WTC11 (cell line): Measurements from ENCODE around the gene ERC1. TPM values are rescaled to one million over a fixed set of nuclear protein-coding genes. Genes with fewer than 3 reads are reported as not detected.

ENCODE experiments used
- ATAC-seq: fragments of 200-7000 bp; cut with Tn5 transposase; 2 replicates; pipeline ENCODE4 v1.10.0; 2021; ENCODE audit warnings: mild to moderate bottlenecking, moderate library complexity
- CTCF ChIA-PET: fragments of 300-600 bp; sonication (Branson Sonifier 250); formaldehyde crosslinking; loops from one replicate; lab custom pipeline; 2021; ENCODE audit warnings: antibody characterized with exemption; lab: Charles Lee
- POLR2A ChIA-PET: fragments of 350-600 bp; sonication (Branson Sonifier 250); formaldehyde crosslinking; loops from one replicate; lab custom pipeline; 2021; ENCODE audit warnings: antibody characterized with exemption; lab: Charles Lee
- DNase-seq: peaks from one replicate; pipeline ENCODE4 v3.0.0; 2021; ENCODE audit warnings: low spot score
- H3K27ac Mint-ChIP-seq: 2 replicates; pipeline ENCODE4 v1.8.0; 2021; ENCODE audit warnings: mixed read lengths
- H3K27me3 Mint-ChIP-seq: 2 replicates; pipeline ENCODE4 v1.8.0; 2021; ENCODE audit warnings: low read depth, mild to moderate bottlenecking, moderate library complexity, mixed read lengths
- H3K36me3 Mint-ChIP-seq: 2 replicates; pipeline ENCODE4 v1.8.0; 2021; ENCODE audit warnings: mixed read lengths
- H3K4me1 Mint-ChIP-seq: 2 replicates; pipeline ENCODE4 v1.8.0; 2022; ENCODE audit warnings: mixed read lengths
- H3K4me3 Mint-ChIP-seq: 2 replicates; pipeline ENCODE4 v1.8.0; 2021; ENCODE audit warnings: mild to moderate bottlenecking, moderate library complexity, mixed read lengths
- H3K9me3 Mint-ChIP-seq: 2 replicates; pipeline ENCODE4 v1.8.0; 2021; ENCODE audit warnings: mixed read lengths
- CBFB ChIP-seq: sonication (generic); formaldehyde crosslinking; IDR thresholded peaks from 2 replicates; pipeline ENCODE4 v1.8.1; 2022; ENCODE audit warnings: mild to moderate bottlenecking, low read depth, missing genetic modification reagents
- CREB1 ChIP-seq: sonication (generic); formaldehyde crosslinking; IDR thresholded peaks from 2 replicates; pipeline ENCODE4 v1.8.0; 2023; ENCODE audit warnings: mild to moderate bottlenecking, missing genetic modification reagents
- CTCF ChIP-seq: fragments of 200-600 bp; IDR thresholded peaks from 2 replicates; pipeline ENCODE4 v1.8.0; 2022; ENCODE audit warnings: antibody characterized with exemption
- ELF4 ChIP-seq: sonication (generic); formaldehyde crosslinking; IDR thresholded peaks from 2 replicates; pipeline ENCODE4 v1.8.1; 2022; ENCODE audit warnings: low read depth, mild to moderate bottlenecking, moderate library complexity, missing genetic modification reagents
- HMGA2 ChIP-seq: fragments of 250-450 bp; sonication (Bioruptor Pico); IDR thresholded peaks from 2 replicates; pipeline ENCODE4 v1.4.0; 2021; ENCODE audit warnings: mild to moderate bottlenecking, moderate library complexity
- IRF2 ChIP-seq: sonication (generic); formaldehyde crosslinking; IDR thresholded peaks from 2 replicates; pipeline ENCODE4 v1.8.0; 2022; ENCODE audit warnings: low read depth, missing genetic modification reagents, borderline replicate concordance
- NFE2L1 ChIP-seq: sonication (generic); formaldehyde crosslinking; IDR thresholded peaks from 2 replicates; pipeline ENCODE4 v1.8.1; 2023; ENCODE audit warnings: missing genetic modification reagents
- NR1H2 ChIP-seq: sonication (generic); formaldehyde crosslinking; IDR thresholded peaks from 2 replicates; pipeline ENCODE4 v1.9.0; 2021; ENCODE audit warnings: mild to moderate bottlenecking, moderate library complexity, missing genetic modification reagents
- SMAD3 ChIP-seq: sonication (generic); formaldehyde crosslinking; IDR thresholded peaks from 2 replicates; pipeline ENCODE4 v1.8.0; 2022; ENCODE audit warnings: missing genetic modification reagents, mild to moderate bottlenecking, borderline replicate concordance
- SOX15 ChIP-seq: fragments of 250-450 bp; sonication (Bioruptor Pico); IDR thresholded peaks from 2 replicates; pipeline ENCODE4 v1.9.0; 2021; ENCODE audit warnings: mild to moderate bottlenecking
- SP1 ChIP-seq: sonication (generic); formaldehyde crosslinking; conservative IDR thresholded peaks from 2 replicates; pipeline ENCODE4 v1.8.1; 2022; ENCODE audit warnings: missing genetic modification reagents
- TEAD1 ChIP-seq: sonication (generic); formaldehyde crosslinking; IDR thresholded peaks from 2 replicates; pipeline ENCODE4 v1.8.0; 2022; ENCODE audit warnings: mild to moderate bottlenecking, missing genetic modification reagents
- TP53 ChIP-seq: sonication (generic); formaldehyde crosslinking; IDR thresholded peaks from 2 replicates; pipeline ENCODE4 v1.8.1; 2023; ENCODE audit warnings: mild to moderate bottlenecking, missing genetic modification reagents
- ZBTB21 ChIP-seq: sonication (generic); formaldehyde crosslinking; IDR thresholded peaks from 2 replicates; pipeline ENCODE4 v1.8.1; 2023; ENCODE audit warnings: mild to moderate bottlenecking, missing genetic modification reagents, borderline replicate concordance
- ZNF121 ChIP-seq: sonication (generic); formaldehyde crosslinking; IDR thresholded peaks from 2 replicates; pipeline ENCODE4 v1.8.0; 2023; ENCODE audit warnings: missing genetic modification reagents
- ZNF219 ChIP-seq: sonication (generic); formaldehyde crosslinking; IDR thresholded peaks from 2 replicates; pipeline ENCODE4 v1.8.0; 2023; ENCODE audit warnings: missing genetic modification reagents, mild to moderate bottlenecking, borderline replicate concordance
- ZNF232 ChIP-seq: sonication (generic); formaldehyde crosslinking; IDR thresholded peaks from 2 replicates; pipeline ENCODE4 v1.8.0; 2022; ENCODE audit warnings: mild to moderate bottlenecking, missing genetic modification reagents
- ZNF416 ChIP-seq: fragments of 250-450 bp; sonication (Bioruptor Pico); IDR thresholded peaks from 2 replicates; pipeline ENCODE4 v1.9.0; 2021; ENCODE audit warnings: mild to moderate bottlenecking, inconsistent platforms
- ZNF512 ChIP-seq: sonication (generic); formaldehyde crosslinking; IDR thresholded peaks from 2 replicates; pipeline ENCODE4 v1.8.1; 2022; ENCODE audit warnings: missing genetic modification reagents, borderline replicate concordance
- total RNA-seq: library from RNA; stranded (reverse); gene quantifications from 3 replicates; pipeline ENCODE4 v1.2.3, GENCODE V29; 2021
- TF ChIP-seq, protein P1 (sequence below): sonication (generic); formaldehyde crosslinking; IDR thresholded peaks from 2 replicates; pipeline ENCODE4 v1.8.1; 2023; ENCODE audit warnings: mild to moderate bottlenecking, missing genetic modification reagents, moderate library complexity
- TF ChIP-seq, protein P2 (sequence below): fragments of 250-450 bp; sonication (Bioruptor Pico); conservative IDR thresholded peaks from 2 replicates; pipeline ENCODE4 v1.9.0; 2021; ENCODE audit warnings: mild to moderate bottlenecking
- TF ChIP-seq, protein P3 (sequence below): sonication (generic); formaldehyde crosslinking; IDR thresholded peaks from 2 replicates; pipeline ENCODE4 v1.8.0; 2022; ENCODE audit warnings: mild to moderate bottlenecking, missing genetic modification reagents
- TF ChIP-seq, protein P4 (sequence below): sonication (generic); formaldehyde crosslinking; IDR thresholded peaks from 2 replicates; pipeline ENCODE4 v1.8.1; 2023; ENCODE audit warnings: mild to moderate bottlenecking, moderate library complexity, missing genetic modification reagents

Gene ERC1
- total RNA-seq, 1 experiment from 2014 or later = 47.5 TPM

DNA sequence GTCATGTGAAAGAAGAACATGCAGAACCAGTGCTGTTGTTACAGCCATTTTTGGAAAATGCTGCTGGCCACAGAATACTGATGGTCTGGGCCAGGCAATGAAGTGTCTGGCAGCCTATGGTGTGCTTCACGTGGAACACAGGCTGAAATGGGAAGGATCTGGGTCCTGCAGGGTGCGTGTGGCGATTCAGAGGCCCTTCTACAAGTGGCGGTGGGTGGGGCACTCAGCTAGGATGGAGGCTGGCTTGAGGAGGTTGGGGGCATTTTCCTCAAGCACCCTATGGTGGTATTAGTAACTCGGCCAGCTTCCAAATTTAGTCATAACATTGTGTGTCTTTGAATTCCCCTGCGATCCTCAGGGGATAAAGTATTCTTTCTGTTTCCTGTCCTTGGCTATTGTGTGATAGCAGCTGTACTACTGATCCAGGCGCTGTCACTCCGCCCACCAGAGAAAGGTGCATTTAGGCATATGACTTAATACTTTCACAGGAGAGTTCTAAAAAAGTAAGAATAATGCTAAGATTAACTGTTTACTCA is 32.4 kb upstream of the ERC1 start:
- H3K4me1 Mint-ChIP-seq = peaks cover 7% of the 10 kb centered on the region; the same call in 1 of the 2 replicates
- no peaks in the 10 kb centered on the region for H3K36me3 Mint-ChIP-seq
- POLR2A ChIA-PET = no interaction called here
- CTCF ChIA-PET = interaction anchor here (1.1 to 2.0 kb wide), 2 partner anchors 9 to 134 kb away, joined by 3 to 8 read pairs; partner anchors contain the start of gene RAD52
- no peaks in the 10 kb centered on the region; the same call in 1 of the 2 replicates for H3K9me3 Mint-ChIP-seq
- H3K27me3 Mint-ChIP-seq = no peaks in the 10 kb centered on the region
- DNase-seq (no peak), ATAC-seq (no peak)
- H3K27ac Mint-ChIP-seq = no peak overlapping the region
- TF ChIP-seq TEAD1 (no peak), ZNF232 (CRISPR knock-in tag) (no peak), NR1H2 (CRISPR knock-in tag) (no peak), ZNF121 (CRISPR knock-in tag) (no peak), CTCF (no peak), HMGA2 (CRISPR knock-in tag) (no peak), ZNF219 (CRISPR knock-in tag) (no peak), TP53 (CRISPR knock-in tag) (no peak), ELF4 (no peak), CBFB (CRISPR knock-in tag) (no peak), ZNF512 (CRISPR knock-in tag) (no peak), SOX15 (CRISPR knock-in tag) (no peak), SMAD3 (CRISPR knock-in tag) (no peak)
- no peak overlapping the region for H3K4me3 Mint-ChIP-seq

GRCh38 chr12:966724-967123 is 24.3 kb upstream of the ERC1 start:
- ChIA-PET POLR2A (no interaction called here), CTCF (no interaction called here)
- no peak for DNase-seq
- TF ChIP-seq CREB1 (CRISPR knock-in tag) (no peak), ZNF416 (CRISPR knock-in tag) (no peak), NFE2L1 (CRISPR knock-in tag) (no peak), IRF2 (CRISPR knock-in tag) (no peak), CBFB (CRISPR knock-in tag) (no peak), SP1 (CRISPR knock-in tag) (no peak), ZBTB21 (CRISPR knock-in tag) (no peak)
- TF ChIP-seq, protein P1, sequence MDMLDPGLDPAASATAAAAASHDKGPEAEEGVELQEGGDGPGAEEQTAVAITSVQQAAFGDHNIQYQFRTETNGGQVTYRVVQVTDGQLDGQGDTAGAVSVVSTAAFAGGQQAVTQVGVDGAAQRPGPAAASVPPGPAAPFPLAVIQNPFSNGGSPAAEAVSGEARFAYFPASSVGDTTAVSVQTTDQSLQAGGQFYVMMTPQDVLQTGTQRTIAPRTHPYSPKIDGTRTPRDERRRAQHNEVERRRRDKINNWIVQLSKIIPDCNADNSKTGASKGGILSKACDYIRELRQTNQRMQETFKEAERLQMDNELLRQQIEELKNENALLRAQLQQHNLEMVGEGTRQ = no peak
- TF ChIP-seq, protein P2, sequence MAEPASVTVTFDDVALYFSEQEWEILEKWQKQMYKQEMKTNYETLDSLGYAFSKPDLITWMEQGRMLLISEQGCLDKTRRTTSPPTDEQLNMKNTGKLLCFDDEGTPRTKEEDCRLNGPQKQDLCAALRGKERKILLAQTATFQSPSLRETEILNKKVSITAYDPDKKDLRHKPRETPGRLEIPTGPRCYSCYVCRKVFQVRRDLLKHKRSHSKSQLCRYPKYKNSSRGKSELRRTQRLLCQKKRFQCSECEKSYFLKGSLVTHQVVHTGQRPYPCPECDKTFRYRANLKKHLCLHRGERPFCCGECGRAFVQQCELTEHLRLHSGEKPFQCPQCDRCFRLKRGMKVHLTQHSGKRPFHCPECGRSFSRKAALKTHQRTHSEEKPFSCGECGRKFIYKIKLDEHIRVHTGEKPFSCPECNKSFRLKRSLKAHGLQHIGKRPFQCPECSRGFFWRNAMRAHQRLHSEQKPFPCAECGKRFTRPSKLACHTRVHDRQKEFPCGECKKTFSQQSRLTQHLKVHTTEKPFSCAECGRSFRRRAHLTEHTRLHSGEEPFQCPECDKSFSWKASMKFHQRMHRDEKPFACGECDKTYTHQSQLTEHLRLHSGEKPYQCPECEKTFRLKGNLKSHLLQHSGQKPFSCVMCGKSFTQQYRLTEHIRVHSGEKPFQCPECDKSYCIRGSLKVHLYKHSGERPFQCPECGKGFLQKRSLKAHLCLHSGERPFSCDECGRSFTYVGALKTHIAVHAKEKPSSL (CRISPR knock-in tag) = no peak
- TF ChIP-seq, protein P3, sequence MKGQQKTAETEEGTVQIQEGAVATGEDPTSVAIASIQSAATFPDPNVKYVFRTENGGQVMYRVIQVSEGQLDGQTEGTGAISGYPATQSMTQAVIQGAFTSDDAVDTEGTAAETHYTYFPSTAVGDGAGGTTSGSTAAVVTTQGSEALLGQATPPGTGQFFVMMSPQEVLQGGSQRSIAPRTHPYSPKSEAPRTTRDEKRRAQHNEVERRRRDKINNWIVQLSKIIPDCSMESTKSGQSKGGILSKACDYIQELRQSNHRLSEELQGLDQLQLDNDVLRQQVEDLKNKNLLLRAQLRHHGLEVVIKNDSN (CRISPR knock-in tag) = no peak
- TF ChIP-seq, protein P4, sequence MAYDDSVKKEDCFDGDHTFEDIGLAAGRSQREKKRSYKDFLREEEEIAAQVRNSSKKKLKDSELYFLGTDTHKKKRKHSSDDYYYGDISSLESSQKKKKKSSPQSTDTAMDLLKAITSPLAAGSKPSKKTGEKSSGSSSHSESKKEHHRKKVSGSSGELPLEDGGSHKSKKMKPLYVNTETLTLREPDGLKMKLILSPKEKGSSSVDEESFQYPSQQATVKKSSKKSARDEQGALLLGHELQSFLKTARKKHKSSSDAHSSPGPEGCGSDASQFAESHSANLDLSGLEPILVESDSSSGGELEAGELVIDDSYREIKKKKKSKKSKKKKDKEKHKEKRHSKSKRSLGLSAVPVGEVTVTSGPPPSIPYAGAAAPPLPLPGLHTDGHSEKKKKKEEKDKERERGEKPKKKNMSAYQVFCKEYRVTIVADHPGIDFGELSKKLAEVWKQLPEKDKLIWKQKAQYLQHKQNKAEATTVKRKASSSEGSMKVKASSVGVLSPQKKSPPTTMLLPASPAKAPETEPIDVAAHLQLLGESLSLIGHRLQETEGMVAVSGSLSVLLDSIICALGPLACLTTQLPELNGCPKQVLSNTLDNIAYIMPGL = no peak
- H3K27me3 Mint-ChIP-seq = no peaks in the 10 kb centered on the region; the same call in 1 of the 2 replicates
- ATAC-seq = no peak
- no peak overlapping the region for H3K27ac Mint-ChIP-seq
- H3K4me3 Mint-ChIP-seq = no peak overlapping the region
- peaks cover 12% of the 10 kb centered on the region for H3K4me1 Mint-ChIP-seq
- 0 out of 2 replicates have a peak, but pooled peaks cover 3% of the 10 kb centered on the region for H3K9me3 Mint-ChIP-seq
- no peaks in the 10 kb centered on the region for H3K36me3 Mint-ChIP-seq
